ENCODE data around the gene LNPEP. TPM values are rescaled to one million over a fixed set of nuclear protein-coding genes. Genes with fewer than 3 reads are reported as not detected.

The LNPEP gene
- total and polyA plus RNA-seq, 4 donors: 4.6 to 78.9 (median 19.0) TPM

DNA sequence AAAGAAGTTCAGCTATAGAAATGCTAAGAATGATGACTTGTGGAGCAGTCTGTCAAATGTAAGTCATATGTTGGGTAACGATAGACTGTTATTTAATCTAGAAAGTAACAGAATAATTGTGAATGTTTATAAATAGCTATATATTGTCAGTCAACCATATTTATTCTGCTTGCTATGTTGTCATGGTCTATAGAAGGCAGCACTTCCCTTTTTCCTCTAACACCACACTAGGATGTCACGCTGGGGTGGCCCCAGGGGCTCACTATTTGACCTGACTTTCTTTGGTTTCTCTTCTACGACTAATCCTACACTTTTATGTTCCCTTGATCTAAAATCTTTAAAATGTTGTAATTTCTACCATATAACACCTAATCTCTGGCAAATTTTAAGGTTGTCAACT, 39.1 kb upstream of the LNPEP start:
- Histone ChIP-seq H3K36me3 (ENCODE audit: control insufficient read depth in 4 of 4, insufficient read depth in 4 of 4, low read length in 4 of 4) (peaks cover 0 to 10% (median 4%) of the 10 kb centered on the region in 4 donors), H3K9me3 (ENCODE audit: control insufficient read depth in 4 of 4, insufficient read depth in 3 of 4, low read length in 3 of 4) (no peaks in the 10 kb centered on the region), H3K27ac (ENCODE audit: low read depth in 1 of 2, low read length in 1 of 2) (no peak overlapping the region), H3K27me3 (ENCODE audit: control insufficient read depth in 3 of 3, insufficient read depth in 3 of 3, low read length in 2 of 3) (no peaks in the 10 kb centered on the region), H3K9ac (ENCODE audit: insufficient read depth in 1 of 2, low read length in 2 of 2) (no peak overlapping the region), H3K4me3 (no peak overlapping the region), H3K4me1 (ENCODE audit: control insufficient read depth in 5 of 5, insufficient read depth in 5 of 5, low read length in 5 of 5) (no peaks in the 10 kb centered on the region)
- TF ChIP-seq, protein P1, sequence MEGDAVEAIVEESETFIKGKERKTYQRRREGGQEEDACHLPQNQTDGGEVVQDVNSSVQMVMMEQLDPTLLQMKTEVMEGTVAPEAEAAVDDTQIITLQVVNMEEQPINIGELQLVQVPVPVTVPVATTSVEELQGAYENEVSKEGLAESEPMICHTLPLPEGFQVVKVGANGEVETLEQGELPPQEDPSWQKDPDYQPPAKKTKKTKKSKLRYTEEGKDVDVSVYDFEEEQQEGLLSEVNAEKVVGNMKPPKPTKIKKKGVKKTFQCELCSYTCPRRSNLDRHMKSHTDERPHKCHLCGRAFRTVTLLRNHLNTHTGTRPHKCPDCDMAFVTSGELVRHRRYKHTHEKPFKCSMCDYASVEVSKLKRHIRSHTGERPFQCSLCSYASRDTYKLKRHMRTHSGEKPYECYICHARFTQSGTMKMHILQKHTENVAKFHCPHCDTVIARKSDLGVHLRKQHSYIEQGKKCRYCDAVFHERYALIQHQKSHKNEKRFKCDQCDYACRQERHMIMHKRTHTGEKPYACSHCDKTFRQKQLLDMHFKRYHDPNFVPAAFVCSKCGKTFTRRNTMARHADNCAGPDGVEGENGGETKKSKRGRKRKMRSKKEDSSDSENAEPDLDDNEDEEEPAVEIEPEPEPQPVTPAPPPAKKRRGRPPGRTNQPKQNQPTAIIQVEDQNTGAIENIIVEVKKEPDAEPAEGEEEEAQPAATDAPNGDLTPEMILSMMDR (IDR thresholded peaks at IDR 0.05; ENCODE audit: control extremely low read depth, extremely low read depth): no peak
- DNase-seq (peak in 1 of 3 donors; percentile 6), ATAC-seq (ENCODE audit: insufficient read depth, low FRiP score) (no peak)
- WGBS, 2 donors: 34 to 42% methylated on average over 3 of the region's 3 CpGs

DNA sequence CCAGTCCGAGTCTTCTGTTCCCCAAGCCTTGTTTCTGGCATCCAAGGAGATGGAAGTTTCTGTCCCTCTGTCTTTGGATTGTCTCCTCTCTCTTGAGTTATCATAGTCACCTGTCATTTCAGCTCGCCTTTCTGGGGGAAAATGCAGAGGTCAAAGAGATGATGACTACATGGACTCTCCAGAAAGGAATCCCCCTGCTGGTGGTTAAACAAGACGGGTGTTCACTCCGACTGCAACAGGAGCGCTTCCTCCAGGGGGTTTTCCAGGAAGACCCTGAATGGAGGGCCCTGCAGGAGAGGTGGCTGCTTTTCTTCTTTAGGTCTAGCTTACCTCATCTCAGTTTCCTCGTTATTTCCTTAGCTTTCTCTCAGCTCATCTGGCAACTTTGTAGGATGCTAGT, 34.5 kb upstream of the LNPEP start:
- no peaks in the 10 kb centered on the region for H3K9me3 ChIP-seq (ENCODE audit: control insufficient read depth in 4 of 4, insufficient read depth in 3 of 4, low read length in 3 of 4)
- WGBS, 2 donors: 87 to 93% methylated on average over 6 of the region's 6 CpGs
- H3K27ac ChIP-seq (ENCODE audit: low read depth in 1 of 2, low read length in 1 of 2): no peak overlapping the region
- no peak for ATAC-seq (ENCODE audit: insufficient read depth, low FRiP score)
- DNase-seq: no peak
- no peak overlapping the region for H3K4me3 ChIP-seq
- TF ChIP-seq, protein P1 (IDR thresholded peaks at IDR 0.05; ENCODE audit: control extremely low read depth, extremely low read depth): no peak
- H3K36me3 ChIP-seq (ENCODE audit: control insufficient read depth in 4 of 4, insufficient read depth in 4 of 4, low read length in 4 of 4): peaks cover 0 to 10% (median 6%) of the 10 kb centered on the region in 4 donors
- H3K9ac ChIP-seq (ENCODE audit: insufficient read depth in 1 of 2, low read length in 2 of 2): no peak overlapping the region
- no peaks in the 10 kb centered on the region for H3K27me3 ChIP-seq (ENCODE audit: control insufficient read depth in 3 of 3, insufficient read depth in 3 of 3, low read length in 2 of 3)
- H3K4me1 ChIP-seq (ENCODE audit: control insufficient read depth in 5 of 5, insufficient read depth in 5 of 5, low read length in 5 of 5): no peaks in the 10 kb centered on the region

DNA sequence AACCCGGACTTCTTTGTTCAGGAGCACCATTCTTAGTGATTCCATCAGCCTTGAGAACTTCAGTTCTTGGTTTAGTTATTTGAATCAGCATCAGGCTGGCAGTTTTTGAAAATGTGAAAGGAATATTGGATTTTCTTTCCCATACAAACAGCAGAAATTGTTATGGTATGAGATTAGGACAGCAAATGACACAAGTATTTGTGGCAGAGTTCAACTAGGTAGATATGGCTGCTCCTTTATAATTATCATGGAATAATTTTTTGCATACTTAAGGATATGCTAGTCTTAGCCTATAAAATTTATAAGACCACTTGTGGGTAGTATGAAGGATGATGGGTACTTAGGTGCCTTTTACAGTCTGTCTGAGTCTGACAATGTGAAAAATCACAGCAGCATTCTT, 34.0 kb upstream of the LNPEP start:
- TF ChIP-seq, protein P1 (IDR thresholded peaks at IDR 0.05; ENCODE audit: control extremely low read depth, extremely low read depth): no peak
- no peak overlapping the region for H3K27ac ChIP-seq (ENCODE audit: low read depth in 1 of 2, low read length in 1 of 2)
- H3K36me3 ChIP-seq (ENCODE audit: control insufficient read depth in 4 of 4, insufficient read depth in 4 of 4, low read length in 4 of 4): peaks cover 0 to 10% (median 6%) of the 10 kb centered on the region in 4 donors
- no peaks in the 10 kb centered on the region for H3K9me3 ChIP-seq (ENCODE audit: control insufficient read depth in 4 of 4, insufficient read depth in 3 of 4, low read length in 3 of 4)
- no peak overlapping the region for H3K4me3 ChIP-seq
- H3K9ac ChIP-seq (ENCODE audit: insufficient read depth in 1 of 2, low read length in 2 of 2): no peak overlapping the region
- H3K27me3 ChIP-seq (ENCODE audit: control insufficient read depth in 3 of 3, insufficient read depth in 3 of 3, low read length in 2 of 3): no peaks in the 10 kb centered on the region
- DNase-seq (no peak), ATAC-seq (ENCODE audit: insufficient read depth, low FRiP score) (no peak)
- WGBS, 2 donors: 86 to 96% methylated on average over 1 of the region's 1 CpG
- no peaks in the 10 kb centered on the region for H3K4me1 ChIP-seq (ENCODE audit: control insufficient read depth in 5 of 5, insufficient read depth in 5 of 5, low read length in 5 of 5)

DNA sequence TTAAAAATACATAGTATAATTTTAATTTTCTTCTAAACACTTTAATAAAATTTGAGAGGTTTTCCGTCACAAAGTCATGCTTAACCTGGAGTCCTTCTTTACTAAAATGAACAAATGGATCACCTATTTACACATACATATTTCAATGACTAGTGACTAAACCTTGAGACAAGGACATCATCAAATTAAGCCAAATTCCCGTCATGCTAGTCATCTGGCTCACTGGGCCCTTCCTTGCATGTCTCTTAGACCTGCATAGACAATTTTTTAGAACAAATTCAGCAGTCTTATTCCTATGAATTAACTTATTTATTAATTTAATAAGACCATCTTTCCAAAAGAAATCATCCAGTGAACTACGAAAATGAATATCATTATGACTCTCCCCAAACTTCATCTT, 33.0 kb upstream of the LNPEP start:
- TF ChIP-seq, protein P1 (IDR thresholded peaks at IDR 0.05; ENCODE audit: control extremely low read depth, extremely low read depth): no peak
- Histone ChIP-seq H3K9me3 (ENCODE audit: control insufficient read depth in 4 of 4, insufficient read depth in 3 of 4, low read length in 3 of 4) (no peaks in the 10 kb centered on the region), H3K27ac (ENCODE audit: low read depth in 1 of 2, low read length in 1 of 2) (no peak overlapping the region), H3K36me3 (ENCODE audit: control insufficient read depth in 4 of 4, insufficient read depth in 4 of 4, low read length in 4 of 4) (peaks cover 0 to 8% (median 5%) of the 10 kb centered on the region in 4 donors), H3K27me3 (ENCODE audit: control insufficient read depth in 3 of 3, insufficient read depth in 3 of 3, low read length in 2 of 3) (no peaks in the 10 kb centered on the region), H3K9ac (ENCODE audit: insufficient read depth in 1 of 2, low read length in 2 of 2) (no peak overlapping the region), H3K4me1 (ENCODE audit: control insufficient read depth in 5 of 5, insufficient read depth in 5 of 5, low read length in 5 of 5) (no peaks in the 10 kb centered on the region), H3K4me3 (no peak overlapping the region)
- WGBS, 2 donors: 97 to 99% methylated on average over 3 of the region's 3 CpGs
- no peak for DNase-seq
- no peak for ATAC-seq (ENCODE audit: insufficient read depth, low FRiP score)

All from lung (tissue), 12 donors.